Astrocyte of the cerebellum (primary cell): ENCODE data around the gene PCLO.
"Not testable (repeated sequence)": the region's sequence is repeated elsewhere in the genome, so short reads cannot be mapped to it uniquely, and the experiment has no call there.

Experiments used
- DNase-seq: peaks from one replicate; pipeline ENCODE4 v3.0.0-alpha.2; 2011; ENCODE audit warnings: low read depth
- H3K4me3 ChIP-seq: 2 replicates; pipeline ENCODE4 v1.5.1; 2011; ENCODE audit warnings: mild to moderate bottlenecking, low read depth, low read length, moderate library complexity
- CTCF ChIP-seq: IDR thresholded peaks from 2 replicates; pipeline ENCODE4 v1.5.1; 2012; ENCODE audit warnings: low read length, low read depth, moderate library complexity, mild to moderate bottlenecking; ENCODE audit errors: missing control alignments
- in situ Hi-C: cut with HindIII; loops from 2 replicates; pipeline ENCODE4 v1.10.0; 2017; ENCODE audit warnings: low sequenced_read_pairs

Gene PCLO

DNA sequence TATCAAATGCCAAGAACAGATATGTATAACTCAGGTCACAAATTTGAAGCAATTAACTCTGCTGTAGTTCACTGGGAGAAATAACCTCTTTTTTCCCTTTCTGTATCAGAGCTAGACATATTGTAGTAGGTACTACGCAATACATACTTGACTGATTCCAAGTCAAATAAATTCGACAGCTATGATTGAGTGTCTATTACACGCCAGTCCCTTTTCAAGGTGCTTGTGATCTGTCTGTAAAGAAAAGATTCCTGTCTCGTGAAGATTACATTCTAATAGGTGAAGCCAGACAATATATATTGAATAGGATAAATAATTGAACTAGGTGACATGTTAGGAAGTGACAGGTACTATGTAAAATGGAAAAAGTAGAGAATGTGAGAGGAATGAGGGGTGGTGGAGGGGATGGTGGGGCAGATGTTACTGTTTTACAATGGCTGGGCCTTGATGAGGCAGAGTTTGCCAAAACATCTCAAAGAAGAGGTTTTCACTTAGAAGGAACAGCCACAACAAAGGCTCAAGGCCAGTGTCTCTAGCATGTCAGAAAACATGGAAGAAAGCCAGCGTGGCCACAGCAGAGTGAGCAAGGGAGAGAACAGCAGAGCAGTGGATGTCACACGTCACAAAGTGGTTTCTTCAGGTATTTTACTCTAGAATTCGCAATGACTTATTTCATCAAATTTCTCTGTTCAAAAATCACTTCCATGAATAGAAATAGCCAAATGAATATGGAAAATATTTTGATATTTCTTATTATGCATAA is 436.5 kb downstream of the PCLO start:
- peak; percentile 55 for DNase-seq
- no peak for TF ChIP-seq CTCF
- in situ Hi-C loops, result loop anchor here (25.0 kb wide), 1 partner anchor 689 kb away; no protein-coding TSS in a partner anchor
- H3K4me3 ChIP-seq, result no peak overlapping the region

DNA sequence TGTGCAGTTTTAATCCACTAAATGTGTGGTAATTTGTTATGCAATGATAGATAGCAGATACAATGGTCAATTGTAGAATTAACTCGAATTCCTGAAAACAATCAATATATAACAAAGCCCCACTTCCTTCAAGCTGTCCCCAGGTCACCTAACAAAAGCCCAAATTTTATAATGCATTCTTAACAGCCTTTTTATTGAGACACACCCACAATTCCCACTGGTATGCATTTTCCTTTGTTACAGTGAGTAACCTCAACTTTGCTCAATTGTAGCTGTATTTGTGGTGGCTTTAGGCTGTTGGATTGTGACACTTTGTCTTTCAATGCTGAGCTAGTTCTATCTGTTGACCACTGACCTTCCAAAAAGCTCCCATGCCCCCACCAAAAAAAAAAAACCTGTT is 439.3 kb downstream of the PCLO start:
- no peak for DNase-seq
- in situ Hi-C loops, result no loop called here
- no peak overlapping the region for H3K4me3 ChIP-seq
- TF ChIP-seq CTCF, result no peak

GRCh38 chr7:82722946-82723345 is 439.7 kb downstream of the PCLO start:
- no peak overlapping the region for H3K4me3 ChIP-seq
- no peak for TF ChIP-seq CTCF
- DNase-seq, result no peak
- in situ Hi-C loops, result no loop called here

- no peak for DNase-seq
- in situ Hi-C loops, result no loop called here
- H3K4me3 ChIP-seq, result no peak overlapping the region
- no peak for TF ChIP-seq CTCF
Observed at GRCh38 chr7:82715344-82715743, 447.3 kb downstream of the PCLO start.

DNA sequence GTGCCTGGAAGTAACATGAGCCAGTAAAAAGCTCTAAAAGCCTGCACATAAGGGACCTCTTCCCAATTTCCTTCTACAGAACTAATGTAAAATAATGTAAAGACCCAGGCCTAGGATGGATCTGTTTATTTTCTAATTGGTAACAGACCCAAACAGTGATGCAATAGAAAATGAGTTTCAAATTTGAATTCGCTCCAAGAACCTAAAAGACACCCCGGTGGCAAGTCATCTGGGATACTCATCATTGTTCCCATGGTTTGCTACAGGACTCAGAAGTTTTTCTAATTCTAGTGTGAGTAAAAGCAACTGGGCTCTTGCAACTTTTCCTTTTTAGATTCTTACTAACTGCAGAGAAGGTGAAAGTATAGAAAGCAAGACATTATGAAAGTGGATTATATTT is 447.8 kb downstream of the PCLO start:
- no peak overlapping the region for H3K4me3 ChIP-seq
- in situ Hi-C loops, result no loop called here
- no peak for DNase-seq
- TF ChIP-seq CTCF, result no peak

DNA sequence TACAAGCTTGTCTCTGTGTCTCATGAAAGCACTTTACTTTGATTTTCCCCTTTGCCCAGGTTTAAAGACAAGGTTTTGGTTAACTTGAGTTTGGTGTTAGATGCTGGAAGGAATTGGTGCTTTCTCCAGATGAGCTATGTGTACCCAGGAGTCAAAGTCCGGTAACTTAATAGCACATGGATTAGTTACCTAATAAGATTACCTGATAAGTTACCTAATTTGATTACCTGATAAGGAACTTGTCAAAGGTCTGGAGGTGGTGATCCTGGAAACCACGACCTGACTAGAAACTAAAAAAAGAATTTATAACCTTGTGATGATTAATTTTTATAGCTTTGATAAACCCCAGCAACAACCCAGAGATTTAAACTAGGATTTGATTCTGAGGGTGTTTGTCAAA is 449.2 kb downstream of the PCLO start:
- no peak for DNase-seq
- in situ Hi-C loops, result no loop called here
- TF ChIP-seq CTCF, result no peak
- no peak overlapping the region for H3K4me3 ChIP-seq

GRCh38 chr7:82706344-82706743 is 456.3 kb downstream of the PCLO start:
- DNase-seq, in situ Hi-C loops, H3K4me3 ChIP-seq: not testable (repeated sequence)
